Fibroblast of pulmonary artery (primary cell): ENCODE data around the gene GGPS1.
A peak's percentile ranks its signal among the peaks of the same experiment; 100 is the strongest.
"Not testable (repeated sequence)": the region's sequence is repeated elsewhere in the genome, so short reads cannot be mapped to it uniquely, and the experiment has no call there.

Experiments
- DNase-seq: peaks from one replicate; pipeline ENCODE4 v3.0.0-alpha.2; 2010; ENCODE audit warnings: low read depth
- H3K4me3 ChIP-seq: replicated peaks from 2 replicates; pipeline ENCODE4 v1.5.1; 2011; ENCODE audit warnings: low read depth, mild to moderate bottlenecking, control low read depth, low read length, moderate library complexity
- TF ChIP-seq, protein P1 (sequence below): IDR thresholded peaks from 2 replicates; pipeline ENCODE4 v1.5.1; 2011; ENCODE audit warnings: mild to moderate bottlenecking, control low read depth, low read length, inconsistent platforms; ENCODE audit errors: missing control alignments

The GGPS1 gene

DNA sequence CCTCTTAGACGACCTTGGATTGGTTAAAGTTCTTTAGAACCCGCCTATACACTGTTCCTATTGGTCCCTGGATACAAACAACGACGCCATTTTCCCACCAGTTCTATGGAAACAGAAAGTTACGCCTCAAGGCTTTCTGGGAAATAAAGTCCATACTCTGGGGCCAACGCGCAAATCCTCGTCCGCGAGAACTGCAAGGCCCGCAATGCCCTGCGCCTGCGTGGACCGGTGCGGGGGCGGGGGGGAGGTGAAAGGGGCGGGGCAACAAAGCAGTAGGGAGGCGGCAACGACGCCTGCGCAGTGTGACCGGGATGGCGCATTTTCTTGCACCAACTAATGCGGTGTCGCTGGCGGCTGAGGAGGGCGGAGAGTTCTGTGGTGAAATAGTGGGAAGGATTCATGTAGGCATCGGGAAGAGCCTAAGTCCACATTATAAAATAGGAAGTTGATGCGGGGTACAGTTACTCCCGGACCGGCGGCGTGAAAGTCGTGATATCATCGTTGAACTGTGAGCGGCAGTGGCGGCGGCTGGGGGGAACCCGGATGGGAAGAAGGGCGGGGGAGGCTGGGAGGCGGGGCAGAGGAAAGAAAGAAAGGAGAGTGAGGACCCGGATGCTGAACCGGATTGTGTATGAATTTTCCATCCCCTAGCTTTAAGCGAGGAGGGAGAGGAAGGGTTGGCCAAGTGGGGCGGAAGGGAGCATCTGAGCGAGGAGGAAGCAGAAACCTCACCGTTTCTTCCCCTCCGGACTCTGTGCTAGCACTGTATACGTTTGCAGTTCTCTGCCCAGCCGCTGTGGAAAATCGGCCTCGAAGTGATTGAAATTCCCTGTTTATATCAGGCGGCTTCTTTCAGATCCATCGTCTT, at the start of gene GGPS1:
GGPS1 (plus strand) TSS at position 300 of the 868 bp plus-strand sequence. CDS start 6,695 bp downstream, outside the sequence.
- TF ChIP-seq, protein P1, sequence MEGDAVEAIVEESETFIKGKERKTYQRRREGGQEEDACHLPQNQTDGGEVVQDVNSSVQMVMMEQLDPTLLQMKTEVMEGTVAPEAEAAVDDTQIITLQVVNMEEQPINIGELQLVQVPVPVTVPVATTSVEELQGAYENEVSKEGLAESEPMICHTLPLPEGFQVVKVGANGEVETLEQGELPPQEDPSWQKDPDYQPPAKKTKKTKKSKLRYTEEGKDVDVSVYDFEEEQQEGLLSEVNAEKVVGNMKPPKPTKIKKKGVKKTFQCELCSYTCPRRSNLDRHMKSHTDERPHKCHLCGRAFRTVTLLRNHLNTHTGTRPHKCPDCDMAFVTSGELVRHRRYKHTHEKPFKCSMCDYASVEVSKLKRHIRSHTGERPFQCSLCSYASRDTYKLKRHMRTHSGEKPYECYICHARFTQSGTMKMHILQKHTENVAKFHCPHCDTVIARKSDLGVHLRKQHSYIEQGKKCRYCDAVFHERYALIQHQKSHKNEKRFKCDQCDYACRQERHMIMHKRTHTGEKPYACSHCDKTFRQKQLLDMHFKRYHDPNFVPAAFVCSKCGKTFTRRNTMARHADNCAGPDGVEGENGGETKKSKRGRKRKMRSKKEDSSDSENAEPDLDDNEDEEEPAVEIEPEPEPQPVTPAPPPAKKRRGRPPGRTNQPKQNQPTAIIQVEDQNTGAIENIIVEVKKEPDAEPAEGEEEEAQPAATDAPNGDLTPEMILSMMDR: no peak
- H3K4me3 ChIP-seq: peak within 1 kb of the TSS; percentile 94

DNA sequence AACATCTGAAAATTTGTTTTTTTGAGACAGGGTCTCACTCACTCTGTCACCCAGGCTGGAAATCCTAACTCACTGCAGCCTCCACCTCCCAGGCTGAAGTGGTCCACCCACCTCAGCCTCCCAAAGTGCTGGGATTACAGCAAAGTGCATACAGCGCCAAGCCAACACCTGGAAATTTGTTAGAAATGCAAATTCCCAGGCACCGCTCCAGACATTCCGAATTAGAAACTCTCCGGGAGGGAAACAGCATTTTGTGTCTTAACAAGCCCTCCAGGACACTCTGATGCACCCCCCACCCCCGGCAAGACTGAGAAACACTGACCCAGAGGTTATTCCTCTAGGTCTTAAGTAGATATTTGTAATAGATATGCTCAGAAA, 49.5 kb upstream of the GGPS1 start:
- DNase-seq: no peak
- no peak overlapping the region for H3K4me3 ChIP-seq
- TF ChIP-seq, protein P1: no peak

More for the DNA sequence above, at the start of gene GGPS1:
- DNase-seq: peak; percentile 100

DNA sequence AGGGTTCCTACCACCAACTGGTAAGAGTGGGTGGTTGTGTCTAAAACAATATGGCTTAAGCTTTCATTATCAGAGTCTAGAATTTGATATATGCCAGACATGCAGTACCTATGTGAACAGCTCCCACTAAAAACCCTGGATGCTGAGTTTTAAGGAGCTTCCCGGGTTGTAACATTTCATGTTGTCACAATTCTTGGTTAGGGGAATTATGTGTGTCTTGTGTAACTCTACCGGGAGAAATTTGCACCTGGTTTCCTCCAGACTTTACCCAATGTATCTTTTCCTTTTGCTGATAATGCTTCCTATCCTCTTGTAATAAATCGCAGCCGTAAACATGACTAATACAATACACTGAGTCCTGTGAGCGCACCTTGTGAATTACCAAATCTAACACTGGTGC, 48.7 kb upstream of the GGPS1 start:
- no peak overlapping the region for H3K4me3 ChIP-seq
- no peak for DNase-seq
- TF ChIP-seq, protein P1: no peak

DNA sequence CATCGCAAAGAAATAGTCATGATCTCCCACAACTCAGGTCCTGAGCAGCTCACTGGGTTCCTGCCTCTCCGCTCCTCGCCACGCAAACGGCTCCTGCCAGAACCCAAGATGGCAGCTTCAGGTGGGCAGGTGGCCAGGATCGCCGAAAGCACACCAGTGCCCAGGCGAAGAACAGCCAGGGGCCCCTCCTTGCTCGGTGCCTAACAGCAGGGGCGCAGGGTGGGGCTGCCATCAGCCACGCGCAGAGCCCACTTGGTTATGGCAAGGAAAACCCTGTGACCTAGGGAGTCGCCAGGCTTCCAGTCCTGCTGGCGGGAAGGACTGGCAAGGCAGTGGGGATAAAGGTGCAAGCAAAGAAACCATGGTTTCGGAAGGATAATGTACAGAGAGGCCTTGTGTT, 47.9 kb upstream of the GGPS1 start:
- no peak for DNase-seq
- H3K4me3 ChIP-seq: no peak overlapping the region
- TF ChIP-seq, protein P1: no peak

DNA sequence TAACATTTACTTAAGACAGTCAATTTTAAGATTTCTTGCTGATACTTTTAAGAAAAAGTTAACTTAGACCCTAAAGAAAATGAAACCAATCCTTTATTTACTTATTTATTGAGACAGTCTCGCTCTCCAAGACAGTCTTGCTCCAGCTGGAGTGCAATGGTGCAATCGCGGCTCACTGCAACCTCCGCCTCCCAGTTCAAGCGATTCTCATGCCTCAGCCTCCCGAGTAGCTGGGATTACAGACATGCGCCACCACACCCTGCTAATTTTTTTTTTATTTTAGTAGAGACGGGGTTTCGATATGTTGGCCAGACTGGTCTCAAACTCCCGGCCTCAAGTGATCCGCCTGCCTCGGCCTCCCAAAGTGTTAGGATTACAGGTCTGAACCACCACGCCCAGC, 44.7 kb upstream of the GGPS1 start:
- not testable (repeated sequence) for DNase-seq, H3K4me3 ChIP-seq

DNA sequence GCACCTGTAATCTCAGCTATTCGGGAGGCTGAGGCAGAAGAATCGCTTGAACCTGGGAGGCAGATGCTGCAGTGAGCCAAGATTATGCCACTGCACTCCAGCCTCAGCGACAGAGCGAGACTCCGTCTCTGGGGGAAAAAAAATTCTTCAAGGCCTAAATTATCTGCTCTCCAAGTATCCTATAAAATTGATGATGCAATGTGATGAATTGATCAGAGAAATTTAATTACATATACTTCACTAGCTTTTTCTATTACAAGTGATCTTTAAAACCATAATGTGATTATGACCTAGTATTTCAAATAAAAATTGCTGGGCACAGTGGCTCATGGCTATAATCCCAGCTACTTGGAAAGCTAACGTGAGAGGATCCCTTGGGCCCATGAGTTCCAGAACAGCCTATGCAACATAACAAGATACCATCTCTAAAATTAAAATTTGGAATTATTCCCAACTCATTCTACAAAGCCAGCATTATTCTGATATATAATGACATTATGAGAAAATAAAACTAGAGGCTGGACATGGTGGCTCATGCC, 44.1 kb upstream of the GGPS1 start:
- H3K4me3 ChIP-seq: no peak overlapping the region
- TF ChIP-seq, protein P1: no peak
- DNase-seq: no peak

DNA sequence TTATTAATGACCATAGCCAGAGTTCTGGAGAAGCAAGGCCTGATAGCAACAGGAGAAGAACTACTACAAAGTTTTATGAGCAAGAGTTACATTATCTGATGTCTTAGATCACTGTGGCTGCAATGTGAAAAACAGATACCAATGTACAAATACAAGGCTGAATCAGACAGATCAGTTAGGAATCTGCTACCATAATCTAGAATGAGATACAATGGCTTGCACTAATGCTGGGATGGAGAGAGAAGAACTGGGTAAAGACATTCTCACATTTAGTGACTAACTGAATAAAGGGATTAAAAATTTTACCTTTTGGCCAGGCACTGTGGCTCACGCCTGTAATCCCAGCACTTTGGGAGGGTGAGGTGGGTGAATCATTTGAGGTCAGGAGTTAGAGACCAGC, 41.7 kb upstream of the GGPS1 start:
- TF ChIP-seq, protein P1: no peak
- H3K4me3 ChIP-seq: no peak overlapping the region
- DNase-seq: no peak
